ENCODE data around the gene HK1. TPM values are rescaled to one million over a fixed set of nuclear protein-coding genes. Genes with fewer than 3 reads are reported as not detected.
A peak's percentile ranks its signal among the peaks of the same experiment; 100 is the strongest.

The HK1 gene
- total RNA-seq, 1 donor from 2014 or later, result 182 TPM

DNA sequence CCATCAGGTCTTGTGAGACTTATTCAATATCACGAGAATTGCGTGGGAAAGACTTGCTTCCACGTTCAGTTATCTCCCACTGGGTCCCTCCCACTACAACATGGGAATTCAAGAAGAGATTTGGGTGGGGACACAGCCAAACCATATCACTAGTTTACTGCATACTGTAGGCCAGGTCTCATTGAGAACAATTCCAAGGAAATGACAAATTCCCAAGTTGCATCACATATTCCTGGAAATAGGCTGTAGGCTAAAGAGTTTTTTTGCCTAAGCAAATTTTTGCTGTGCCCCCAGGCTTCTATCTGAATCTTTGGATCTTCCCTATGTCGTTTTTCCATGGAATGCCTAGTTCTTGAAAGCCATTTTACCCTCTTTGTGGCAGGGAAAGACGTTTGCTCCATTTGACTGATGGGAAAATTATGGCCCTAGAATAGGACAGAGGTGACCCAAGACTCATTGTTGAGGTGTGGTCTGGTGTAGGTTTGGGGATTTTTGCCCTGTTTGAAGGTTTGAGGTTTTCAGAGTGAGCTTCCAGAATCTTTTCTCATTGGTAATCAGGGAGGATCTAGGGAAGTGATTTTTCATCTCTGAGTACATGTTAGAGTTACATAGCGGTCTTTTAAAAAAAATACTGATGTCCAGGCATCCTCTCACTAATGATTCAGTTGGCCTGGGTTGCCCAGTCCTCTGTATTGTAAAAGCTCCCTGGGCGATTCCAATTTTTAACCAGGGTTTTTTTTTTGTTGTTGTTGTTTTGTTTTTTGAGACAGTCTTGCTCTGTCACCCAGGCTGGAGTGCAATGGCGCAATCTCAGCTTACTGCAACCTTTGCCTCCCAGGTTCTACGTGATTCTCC is 94.1 kb downstream of the HK1 start:
- H3K27me3 ChIP-seq (ENCODE audit: control insufficient read depth, insufficient read depth, low read length), result no peaks in the 10 kb centered on the region
- peaks cover 49% of the 10 kb centered on the region for H3K36me3 ChIP-seq (ENCODE audit: control insufficient read depth, insufficient read depth, low read length)
- peak; percentile 51 for DNase-seq (ENCODE audit: low read depth)
- no peak overlapping the region for H3K4me3 ChIP-seq (ENCODE audit: low read depth, low read length)
- TF ChIP-seq, protein P1, sequence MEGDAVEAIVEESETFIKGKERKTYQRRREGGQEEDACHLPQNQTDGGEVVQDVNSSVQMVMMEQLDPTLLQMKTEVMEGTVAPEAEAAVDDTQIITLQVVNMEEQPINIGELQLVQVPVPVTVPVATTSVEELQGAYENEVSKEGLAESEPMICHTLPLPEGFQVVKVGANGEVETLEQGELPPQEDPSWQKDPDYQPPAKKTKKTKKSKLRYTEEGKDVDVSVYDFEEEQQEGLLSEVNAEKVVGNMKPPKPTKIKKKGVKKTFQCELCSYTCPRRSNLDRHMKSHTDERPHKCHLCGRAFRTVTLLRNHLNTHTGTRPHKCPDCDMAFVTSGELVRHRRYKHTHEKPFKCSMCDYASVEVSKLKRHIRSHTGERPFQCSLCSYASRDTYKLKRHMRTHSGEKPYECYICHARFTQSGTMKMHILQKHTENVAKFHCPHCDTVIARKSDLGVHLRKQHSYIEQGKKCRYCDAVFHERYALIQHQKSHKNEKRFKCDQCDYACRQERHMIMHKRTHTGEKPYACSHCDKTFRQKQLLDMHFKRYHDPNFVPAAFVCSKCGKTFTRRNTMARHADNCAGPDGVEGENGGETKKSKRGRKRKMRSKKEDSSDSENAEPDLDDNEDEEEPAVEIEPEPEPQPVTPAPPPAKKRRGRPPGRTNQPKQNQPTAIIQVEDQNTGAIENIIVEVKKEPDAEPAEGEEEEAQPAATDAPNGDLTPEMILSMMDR (IDR thresholded peaks at IDR 0.05; ENCODE audit: insufficient read depth, low read length, severe bottlenecking), result no peak
- no peak for FAIRE-seq

DNA sequence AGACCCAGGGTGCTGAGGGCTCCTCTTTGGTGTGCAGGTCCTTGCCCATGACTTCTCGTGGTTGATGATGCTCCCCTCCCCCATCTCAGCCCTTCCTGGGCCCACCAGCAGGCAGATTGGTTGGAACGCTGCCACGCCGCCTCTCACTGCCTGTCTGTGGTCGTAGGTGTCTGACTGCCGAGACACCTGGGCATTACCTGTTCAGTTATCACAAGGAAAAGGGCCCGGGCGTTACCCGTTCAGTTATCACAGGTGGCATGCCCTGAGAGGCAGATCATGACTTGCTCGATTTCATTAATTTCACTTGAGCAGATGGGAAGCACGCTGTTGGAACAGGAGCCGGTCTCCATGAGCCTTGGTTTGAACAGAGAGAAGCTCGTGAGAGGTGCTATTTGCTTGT is 95.9 kb downstream of the HK1 start:
- TF ChIP-seq, protein P1 (IDR thresholded peaks at IDR 0.05; ENCODE audit: insufficient read depth, low read length, severe bottlenecking), result no peak
- Histone ChIP-seq H3K4me3 (ENCODE audit: low read depth, low read length) (no peak overlapping the region), H3K36me3 (ENCODE audit: control insufficient read depth, insufficient read depth, low read length) (peaks cover 40% of the 10 kb centered on the region), H3K27me3 (ENCODE audit: control insufficient read depth, insufficient read depth, low read length) (no peaks in the 10 kb centered on the region)
- no peak for FAIRE-seq
- DNase-seq (ENCODE audit: low read depth), result no peak

DNA sequence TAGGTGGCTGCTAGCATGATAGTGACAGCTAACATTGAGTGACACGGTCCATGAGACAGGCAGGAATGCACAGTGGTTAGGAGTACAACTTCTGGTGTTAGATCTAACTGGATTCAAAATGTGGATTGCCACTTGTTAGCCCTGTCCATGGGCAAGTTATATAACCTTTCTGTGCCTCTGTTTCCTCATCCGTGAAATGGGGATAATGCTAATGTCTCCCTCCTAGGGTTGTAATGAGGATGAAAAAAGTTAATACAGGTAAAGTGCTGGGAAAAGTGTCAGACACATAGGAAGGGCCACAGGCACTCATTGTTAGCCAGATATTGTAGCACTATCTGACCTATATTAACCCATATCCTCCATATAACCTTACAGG is 96.6 kb downstream of the HK1 start:
- Histone ChIP-seq H3K4me3 (ENCODE audit: low read depth, low read length) (no peak overlapping the region), H3K27me3 (ENCODE audit: control insufficient read depth, insufficient read depth, low read length) (no peaks in the 10 kb centered on the region), H3K36me3 (ENCODE audit: control insufficient read depth, insufficient read depth, low read length) (peaks cover 44% of the 10 kb centered on the region)
- TF ChIP-seq, protein P1 (IDR thresholded peaks at IDR 0.05; ENCODE audit: insufficient read depth, low read length, severe bottlenecking), result no peak
- no peak for DNase-seq (ENCODE audit: low read depth)
- no peak for FAIRE-seq

DNA sequence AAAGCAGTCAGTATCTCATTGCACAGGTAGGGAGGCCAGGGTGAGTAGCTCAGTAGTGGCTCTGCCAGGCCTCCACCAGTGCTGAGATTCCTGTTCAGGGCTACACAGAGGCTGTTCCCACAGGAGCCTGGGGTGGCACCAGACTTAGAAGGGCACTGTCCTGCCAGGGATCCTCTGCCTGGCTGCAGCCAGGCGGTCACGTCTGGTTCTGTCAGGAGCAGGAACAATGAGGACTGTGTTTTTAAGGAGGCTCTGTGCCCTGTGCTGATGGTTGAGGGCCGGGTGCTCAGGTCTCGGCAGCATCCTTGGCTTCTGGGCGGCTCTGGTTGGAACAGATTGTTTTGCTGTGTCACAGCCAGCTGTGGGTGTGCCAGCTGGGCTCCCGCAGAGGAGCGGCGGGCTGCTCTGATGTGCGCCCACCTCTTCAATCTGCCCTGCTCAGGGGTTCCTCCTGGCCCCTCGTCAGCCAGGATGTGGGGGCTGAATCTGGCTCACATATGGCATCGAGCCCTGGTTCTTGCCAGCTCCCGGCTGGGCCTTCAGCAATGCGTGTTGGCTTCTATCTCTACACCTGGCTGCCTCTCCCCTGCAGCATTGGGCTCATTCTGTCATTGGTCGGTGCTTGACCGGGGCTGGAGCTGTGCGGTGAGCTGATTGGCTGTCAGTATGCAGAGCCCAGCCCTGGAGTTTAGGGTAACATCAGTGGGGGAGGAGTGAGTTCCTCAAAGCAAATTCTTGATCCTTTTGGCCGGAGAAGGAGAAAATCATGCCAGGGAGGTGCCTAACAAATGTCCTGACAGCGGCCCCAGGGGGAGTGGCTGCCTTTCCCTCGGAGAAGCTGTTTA is 97.2 kb downstream of the HK1 start:
- DNase-seq (ENCODE audit: low read depth) (peak; percentile 29), FAIRE-seq (peak; percentile 98)
- Histone ChIP-seq H3K27me3 (ENCODE audit: control insufficient read depth, insufficient read depth, low read length) (no peaks in the 10 kb centered on the region), H3K36me3 (ENCODE audit: control insufficient read depth, insufficient read depth, low read length) (peaks cover 44% of the 10 kb centered on the region), H3K4me3 (ENCODE audit: low read depth, low read length) (no peak overlapping the region)
- TF ChIP-seq, protein P1 (IDR thresholded peaks at IDR 0.05; ENCODE audit: insufficient read depth, low read length, severe bottlenecking), result peak; percentile 9

DNA sequence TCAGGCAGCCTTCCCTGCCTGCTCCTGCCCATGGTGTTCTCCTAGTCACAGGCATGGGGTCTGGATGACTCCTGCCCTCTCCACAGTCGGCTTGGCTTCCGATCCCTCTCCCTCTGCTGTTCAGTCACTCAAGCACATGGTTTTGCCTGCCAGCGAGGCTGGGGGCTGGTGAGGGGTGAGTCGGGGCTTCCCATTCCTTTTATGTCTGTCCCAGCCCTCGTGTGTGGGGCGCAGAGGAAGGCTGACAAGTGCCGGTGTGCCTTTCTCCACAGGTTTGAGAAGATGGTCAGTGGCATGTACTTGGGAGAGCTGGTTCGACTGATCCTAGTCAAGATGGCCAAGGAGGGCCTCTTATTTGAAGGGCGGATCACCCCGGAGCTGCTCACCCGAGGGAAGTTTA is 98.4 kb downstream of the HK1 start:
- TF ChIP-seq, protein P1 (IDR thresholded peaks at IDR 0.05; ENCODE audit: insufficient read depth, low read length, severe bottlenecking), result no peak
- H3K4me3 ChIP-seq (ENCODE audit: low read depth, low read length), result no peak overlapping the region
- peaks cover 40% of the 10 kb centered on the region for H3K36me3 ChIP-seq (ENCODE audit: control insufficient read depth, insufficient read depth, low read length)
- DNase-seq (ENCODE audit: low read depth) (no peak), FAIRE-seq (no peak)
- H3K27me3 ChIP-seq (ENCODE audit: control insufficient read depth, insufficient read depth, low read length), result no peaks in the 10 kb centered on the region
